Testis (tissue), 2 donors: ENCODE results near the gene INTS11.

Experiments
- CTCF ChIP-seq, 3 experiments: fragments of 450-650 bp in 2 of 3; fragments of 200-600 bp in 1 of 3; sonication (generic) in 1 of 3; IDR thresholded peaks; one replicate each; pipeline ENCODE4 v1.5.1; 2016 to 2019; ENCODE audit warnings: antibody characterized with exemption in 3 of 3, mild to moderate bottlenecking in 2 of 3, moderate library complexity in 1 of 3
- POLR2A ChIP-seq: fragments of 450-650 bp; IDR thresholded peaks from one replicate; pipeline ENCODE4 v1.6.1; 2017; ENCODE audit warnings: antibody characterized with exemption, mild to moderate bottlenecking, moderate library complexity

GRCh38 chr1:1356166-1356795 lies 31.8 kb upstream of the INTS11 start:
- TF ChIP-seq CTCF (IDR thresholded peaks at IDR 0.05) (no peak), POLR2A (no peak)
